Limb (tissue), 2 donors: ENCODE data around the gene MNT.
A peak's percentile ranks its signal among the peaks of the same experiment; 100 is the strongest.

Source experiments
- DNase-seq, 2 donors: peaks; one replicate each; pipeline ENCODE4 v3.0.0-alpha.2; 2016; ENCODE audit errors: extremely low spot score in 2 of 2

Gene MNT

GRCh38 chr17:2416010-2416734, 15.3 kb upstream of the MNT start:
- DNase-seq: peak; percentile 92 to 96

- DNase-seq: no peak
These were observed 14.2 kb upstream of the MNT start for GRCh38 chr17:2415081-2415480.

- DNase-seq: no peak
These were observed 13.7 kb upstream of the MNT start for GRCh38 chr17:2414446-2415064.

DNA sequence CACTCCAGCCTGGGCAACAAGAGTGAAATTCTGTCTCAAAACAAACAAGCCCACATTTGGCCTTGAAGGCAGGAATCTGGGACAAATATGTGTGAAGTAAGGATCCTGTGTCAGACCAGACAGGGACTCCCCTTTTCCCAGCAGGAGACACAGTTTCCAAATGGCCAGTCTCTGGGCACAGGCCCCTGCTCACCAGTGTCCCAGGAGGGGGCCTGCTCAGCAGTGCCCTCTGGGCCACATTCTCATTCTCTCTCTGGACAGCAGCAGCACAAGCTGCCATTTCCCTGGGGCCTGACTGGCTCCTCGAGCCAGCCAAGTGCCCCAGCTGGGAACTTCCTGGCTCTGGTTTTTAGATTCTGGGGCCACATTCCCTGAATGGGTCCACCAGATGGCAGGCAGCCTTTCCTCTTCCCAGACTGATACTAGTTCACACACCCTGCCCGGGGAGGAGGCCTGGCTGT, 11.7 kb upstream of the MNT start:
- no peak for DNase-seq

- DNase-seq: no peak
These were observed 10.1 kb upstream of the MNT start for GRCh38 chr17:2410951-2411350.

GRCh38 chr17:2406903-2407790, 6.3 kb upstream of the MNT start:
- DNase-seq: no peak

DNA sequence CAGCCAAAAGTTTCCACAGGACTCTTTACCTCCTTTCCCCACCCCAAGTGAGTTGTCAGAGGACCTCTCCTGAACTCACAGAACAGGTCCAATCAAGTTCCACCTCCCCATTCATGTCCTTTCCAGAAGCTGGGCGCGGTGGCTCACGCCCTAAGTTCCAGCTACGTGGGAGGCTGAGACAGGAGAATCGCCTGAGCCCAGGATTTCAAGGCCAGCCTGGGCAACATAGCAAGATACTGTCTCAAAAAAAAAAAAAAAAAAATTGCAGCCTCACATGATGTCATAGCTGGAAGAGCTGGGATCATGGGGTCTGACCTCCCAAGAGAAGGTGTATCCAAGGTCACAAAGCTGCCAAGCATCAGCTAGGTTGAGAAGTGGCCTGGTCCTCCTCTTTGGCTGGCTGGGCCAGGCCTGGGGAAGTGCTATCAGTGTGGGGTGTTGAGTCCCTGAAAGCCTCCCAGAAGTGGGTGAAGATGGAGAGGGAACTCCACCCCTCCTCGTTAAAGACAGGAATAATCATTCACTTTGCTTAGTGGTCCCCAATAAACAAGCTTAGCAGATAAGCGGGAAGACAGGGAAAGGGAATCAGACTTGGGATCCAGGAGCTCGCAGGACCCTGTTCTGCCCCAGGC, 5.5 kb upstream of the MNT start:
- no peak for DNase-seq

- no peak for DNase-seq
These were observed 4.5 kb upstream of the MNT start for GRCh38 chr17:2405247-2405926.

GRCh38 chr17:2403044-2403443, 2.2 kb upstream of the MNT start:
- no peak for DNase-seq

- no peak for DNase-seq
These were observed 1.7 kb upstream of the MNT start for GRCh38 chr17:2402544-2402943.

GRCh38 chr17:2401426-2402221, 764 bp upstream of the MNT start:
- DNase-seq: peak; percentile 99 to 100

- peak in 1 of 2 donors; percentile 74 for DNase-seq
These were observed 390 bp downstream of the MNT start for GRCh38 chr17:2400474-2400866.

DNA sequence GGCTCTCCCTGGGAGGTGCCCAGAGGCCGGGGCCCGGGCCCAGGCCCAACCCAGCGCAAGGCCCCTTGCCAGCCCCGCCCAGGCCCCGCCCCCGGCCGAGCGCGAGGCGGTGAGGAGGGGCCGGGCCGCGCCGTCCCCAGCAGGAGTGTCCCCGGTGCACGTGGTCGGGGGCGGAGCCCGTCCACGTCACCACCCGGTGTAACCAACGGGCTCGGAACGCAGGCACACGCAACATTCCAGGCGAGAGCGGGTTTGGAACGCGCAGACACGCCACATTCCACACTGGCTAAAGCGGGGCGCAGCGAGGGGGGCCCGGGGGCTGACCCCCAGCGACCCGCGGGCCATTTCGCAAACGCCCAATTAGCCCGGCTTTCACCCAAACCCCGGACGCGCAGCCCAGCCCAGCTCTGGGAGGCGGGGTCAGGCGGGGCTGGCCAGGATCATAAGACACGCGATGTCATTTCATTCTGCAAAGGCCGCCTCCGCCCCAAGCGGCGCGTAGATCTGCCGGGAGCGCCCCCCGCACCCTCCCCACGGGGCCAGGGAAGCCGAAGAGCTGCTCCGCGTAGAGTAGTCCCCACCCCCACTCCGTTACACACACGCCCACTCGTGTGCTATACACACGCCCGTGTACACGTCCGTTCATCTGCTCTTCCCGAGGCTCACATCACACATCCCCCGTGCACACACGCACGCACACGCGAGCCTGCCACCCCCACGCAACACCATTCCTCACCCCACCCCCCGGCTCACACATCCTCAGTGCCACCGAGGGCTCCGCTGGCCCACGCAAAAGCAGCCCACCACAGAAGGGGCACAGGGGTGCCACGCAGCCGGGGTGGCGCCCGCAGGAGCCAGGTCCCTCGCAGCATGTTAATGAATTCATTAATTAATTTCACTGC, 1.0 kb downstream of the MNT start:
- peak; percentile 90 to 97 for DNase-seq

DNA sequence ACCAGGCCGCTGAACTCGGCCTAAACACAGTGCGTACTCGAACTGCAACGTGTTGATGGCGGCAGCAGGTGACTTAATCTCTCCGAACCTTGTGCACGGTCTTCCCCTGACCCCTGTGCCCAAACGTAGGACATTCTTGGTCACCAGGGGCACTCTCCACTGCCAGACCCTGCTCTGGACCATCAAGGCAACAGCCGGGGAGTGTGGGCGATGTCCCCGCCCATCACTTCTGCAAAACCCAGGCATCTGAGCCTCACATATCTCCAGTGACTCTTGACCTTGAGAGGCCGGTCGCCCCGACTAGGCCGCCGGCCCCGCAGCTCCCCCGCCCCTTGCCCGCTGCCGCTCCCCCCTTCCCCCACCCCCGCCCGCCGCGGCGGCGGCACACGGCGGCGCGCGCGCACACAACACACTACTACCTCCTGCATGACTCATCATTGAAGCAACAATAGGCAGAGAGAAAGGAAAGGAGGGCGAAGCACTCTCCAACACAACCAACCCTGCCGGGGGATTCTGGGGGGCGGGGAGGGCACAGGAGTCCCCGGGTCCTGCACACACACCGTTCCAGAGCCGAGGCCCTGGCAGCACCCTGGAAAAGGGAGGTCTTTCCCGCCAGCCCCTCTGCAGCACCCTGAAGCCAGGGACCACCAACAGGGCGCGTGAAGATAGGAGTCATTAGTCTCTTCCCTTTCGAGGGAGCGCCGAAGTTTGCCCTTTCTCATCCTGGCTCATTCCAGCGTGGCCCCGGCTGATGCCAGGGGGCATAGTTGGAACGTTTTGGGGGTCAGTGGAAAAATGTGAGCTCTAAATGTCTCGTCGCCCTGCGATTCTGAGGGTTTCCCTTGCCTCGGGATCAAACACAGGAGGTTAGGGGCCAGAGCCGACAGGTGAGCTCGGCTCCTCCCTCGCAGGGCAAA, 1.9 kb downstream of the MNT start:
- peak in 1 of 2 donors; percentile 77 for DNase-seq

DNA sequence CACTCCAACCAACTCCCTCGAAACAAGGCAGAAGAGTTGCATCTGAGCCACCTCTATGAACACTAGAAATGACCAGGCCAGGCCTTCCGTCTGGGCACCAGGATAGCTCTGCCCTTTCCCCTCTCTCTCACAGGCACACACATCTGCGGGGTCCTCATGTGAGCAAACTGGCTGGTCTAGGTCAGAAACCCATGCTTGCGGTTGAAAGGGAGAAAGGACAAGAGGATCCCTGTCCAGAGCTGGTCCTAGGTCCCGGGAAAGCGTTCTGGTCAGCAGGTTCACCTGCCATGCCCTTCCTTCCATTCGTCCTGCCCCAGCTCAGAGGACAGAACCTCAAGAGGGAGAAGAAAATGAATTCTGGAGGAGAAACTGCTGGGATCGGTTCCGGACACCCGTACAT, 2.7 kb downstream of the MNT start:
- no peak for DNase-seq

DNA sequence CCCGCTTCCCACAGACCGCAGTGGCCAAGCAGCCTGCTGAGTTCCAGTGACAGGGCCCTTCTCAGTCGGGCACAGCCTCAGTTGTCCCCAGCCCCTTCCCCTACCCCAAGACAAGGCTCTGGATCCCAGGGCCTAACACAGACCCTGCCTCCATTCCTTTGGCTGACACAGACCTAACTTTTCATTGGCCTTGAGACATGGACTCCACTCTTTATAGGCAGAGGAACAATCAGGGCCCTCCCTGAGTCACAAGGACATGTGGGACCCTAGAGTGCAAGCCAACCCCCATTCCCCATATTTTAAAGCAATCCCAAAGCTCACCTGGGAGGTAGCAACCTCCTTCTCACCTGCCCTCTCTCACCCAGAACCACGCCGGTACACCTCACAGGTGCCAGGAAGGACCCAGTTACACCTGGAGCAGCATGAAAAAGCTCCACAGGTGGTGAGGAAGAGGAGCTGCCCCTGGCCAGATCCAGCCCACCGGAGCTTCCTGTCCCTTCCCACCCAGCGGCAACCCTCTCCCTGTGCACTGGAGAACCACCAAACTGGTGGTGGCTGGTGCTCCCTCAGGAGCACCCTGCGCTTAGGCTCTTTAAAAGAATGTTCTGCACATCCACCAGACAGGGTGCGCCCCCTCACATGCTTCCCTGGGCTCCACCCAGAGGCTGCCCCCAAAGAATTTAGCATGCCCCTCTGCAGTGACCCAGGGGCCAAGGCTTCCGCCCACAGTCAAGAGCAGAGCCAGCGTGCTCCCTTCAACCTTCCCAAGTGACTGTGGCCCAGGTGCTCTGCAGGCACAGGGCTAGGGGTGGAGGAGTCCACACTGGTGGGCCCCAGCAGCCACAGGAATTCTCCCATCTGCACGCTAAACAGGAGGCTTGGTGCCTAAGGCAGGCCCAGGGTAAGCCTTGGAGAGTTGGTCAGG, 3.4 kb downstream of the MNT start:
- DNase-seq: no peak
